ENCODE measurements around the gene WDR1.

DNA sequence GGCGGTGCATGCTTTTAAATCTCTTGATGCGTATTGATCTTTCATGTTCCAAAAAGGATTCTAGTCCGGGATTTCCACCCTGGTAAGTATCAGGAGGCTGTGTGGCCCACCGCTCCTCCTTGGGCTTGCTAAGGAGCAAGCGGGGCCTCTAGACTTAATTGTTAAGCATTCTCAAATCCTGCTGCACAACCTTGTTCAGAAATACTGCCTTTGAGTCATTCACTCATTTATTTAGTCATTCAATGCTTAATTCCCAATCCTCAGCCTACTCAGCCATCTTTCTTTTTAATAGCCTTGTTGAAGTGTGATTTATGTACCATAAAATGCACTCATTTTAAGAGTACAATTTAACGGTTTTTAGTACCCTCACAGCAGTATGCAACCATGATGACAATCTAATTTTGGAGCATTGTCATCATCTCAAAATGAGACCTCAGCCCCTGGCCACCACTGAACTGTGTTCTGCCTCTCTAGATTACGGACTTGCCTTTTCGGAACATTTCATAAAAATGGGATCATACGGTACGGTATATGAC lies 79.7 kb downstream of the WDR1 start:
- TF ChIP-seq, protein P1, sequence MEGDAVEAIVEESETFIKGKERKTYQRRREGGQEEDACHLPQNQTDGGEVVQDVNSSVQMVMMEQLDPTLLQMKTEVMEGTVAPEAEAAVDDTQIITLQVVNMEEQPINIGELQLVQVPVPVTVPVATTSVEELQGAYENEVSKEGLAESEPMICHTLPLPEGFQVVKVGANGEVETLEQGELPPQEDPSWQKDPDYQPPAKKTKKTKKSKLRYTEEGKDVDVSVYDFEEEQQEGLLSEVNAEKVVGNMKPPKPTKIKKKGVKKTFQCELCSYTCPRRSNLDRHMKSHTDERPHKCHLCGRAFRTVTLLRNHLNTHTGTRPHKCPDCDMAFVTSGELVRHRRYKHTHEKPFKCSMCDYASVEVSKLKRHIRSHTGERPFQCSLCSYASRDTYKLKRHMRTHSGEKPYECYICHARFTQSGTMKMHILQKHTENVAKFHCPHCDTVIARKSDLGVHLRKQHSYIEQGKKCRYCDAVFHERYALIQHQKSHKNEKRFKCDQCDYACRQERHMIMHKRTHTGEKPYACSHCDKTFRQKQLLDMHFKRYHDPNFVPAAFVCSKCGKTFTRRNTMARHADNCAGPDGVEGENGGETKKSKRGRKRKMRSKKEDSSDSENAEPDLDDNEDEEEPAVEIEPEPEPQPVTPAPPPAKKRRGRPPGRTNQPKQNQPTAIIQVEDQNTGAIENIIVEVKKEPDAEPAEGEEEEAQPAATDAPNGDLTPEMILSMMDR (IDR thresholded peaks at IDR 0.05) = no peak
- no peak for TF ChIP-seq POLR2A (IDR thresholded peaks at IDR 0.05; ENCODE audit: low read depth)
